Inflammatory macrophage treated with lipopolysaccharide for 4 hours (primary cell): ENCODE measurements around the gene AKAP17A.
A peak's percentile ranks its signal among the peaks of the same experiment; 100 is the strongest.

ENCODE experiments used
- DNase-seq: peaks from one replicate; pipeline ENCODE4 v3.0.0-alpha.2; 2020

AKAP17A gene

GRCh38 chrX:1584237-1585011, 7.0 kb upstream of the AKAP17A start:
- DNase-seq = no peak

GRCh38 chrX:1587161-1587560, 4.2 kb upstream of the AKAP17A start:
- no peak for DNase-seq

DNA sequence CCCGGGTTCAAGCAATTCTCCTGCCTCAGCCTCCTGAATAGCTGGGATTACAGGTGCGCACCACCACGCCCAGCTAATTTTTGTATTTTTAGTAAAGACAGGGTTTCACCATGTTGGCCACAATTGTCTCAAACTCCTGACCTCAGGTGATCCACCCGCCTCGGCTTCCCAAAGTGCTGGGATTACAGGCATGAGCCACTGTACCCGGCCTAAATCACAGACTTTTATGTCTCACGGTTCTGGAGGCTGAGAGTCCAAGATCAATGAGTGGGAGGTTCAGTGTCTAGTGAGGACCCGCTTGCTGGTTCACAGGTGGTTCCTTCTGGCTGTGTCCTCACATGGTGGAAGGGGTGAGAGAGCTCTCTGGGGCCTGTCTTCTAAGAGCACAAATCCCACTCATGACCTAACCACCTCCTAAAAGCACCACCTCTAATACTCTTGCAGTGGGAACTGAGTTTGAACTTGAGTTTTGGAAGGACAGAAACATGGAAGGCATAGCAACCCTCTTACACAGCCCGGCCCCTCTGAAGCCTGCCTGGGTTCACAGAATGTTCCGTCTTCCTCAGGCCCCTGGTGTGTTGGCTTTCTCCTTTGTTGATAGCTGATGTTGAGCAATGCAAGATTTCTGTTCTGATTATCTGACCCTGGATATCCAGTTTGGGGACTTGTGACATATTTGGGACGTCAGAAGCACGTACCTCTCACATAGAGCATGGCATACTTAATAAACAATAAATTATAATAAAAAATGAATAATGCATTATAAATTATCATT, 1.9 kb upstream of the AKAP17A start:
- DNase-seq = no peak

DNA sequence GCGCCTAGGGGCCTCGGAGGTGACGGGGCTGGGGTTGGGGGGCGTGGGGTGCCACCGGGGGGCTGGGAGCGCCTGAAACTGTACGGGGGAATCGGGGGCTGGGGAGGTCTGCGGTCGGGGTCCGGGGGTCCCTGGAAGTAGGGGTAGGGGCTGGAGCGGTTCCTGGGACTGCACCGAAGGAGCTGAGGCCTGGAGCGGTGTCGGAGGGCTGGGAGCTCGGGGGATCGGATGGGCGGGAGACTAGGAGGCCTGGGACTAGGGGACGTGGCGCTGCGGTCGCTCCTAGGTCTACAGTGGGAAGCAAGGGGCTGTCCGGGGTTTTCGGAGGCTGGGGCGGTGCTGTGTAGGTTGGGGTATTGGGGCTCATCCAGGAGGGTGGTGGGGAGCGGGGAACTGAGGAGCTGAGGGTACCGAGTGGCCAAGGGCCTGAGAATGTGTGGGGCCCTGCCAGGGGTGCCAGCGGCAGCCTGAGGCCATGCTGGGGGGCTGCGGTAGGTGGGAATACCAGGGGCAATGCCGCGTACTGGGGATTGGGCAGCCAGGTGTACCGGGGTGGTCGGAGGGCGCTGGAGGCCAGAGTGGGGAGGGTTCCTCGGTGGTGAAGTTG, 562 bp downstream of the AKAP17A start:
- peak; percentile 15 for DNase-seq

GRCh38 chrX:1592470-1593142, 1.2 kb downstream of the AKAP17A start:
- DNase-seq = peak; percentile 48

DNA sequence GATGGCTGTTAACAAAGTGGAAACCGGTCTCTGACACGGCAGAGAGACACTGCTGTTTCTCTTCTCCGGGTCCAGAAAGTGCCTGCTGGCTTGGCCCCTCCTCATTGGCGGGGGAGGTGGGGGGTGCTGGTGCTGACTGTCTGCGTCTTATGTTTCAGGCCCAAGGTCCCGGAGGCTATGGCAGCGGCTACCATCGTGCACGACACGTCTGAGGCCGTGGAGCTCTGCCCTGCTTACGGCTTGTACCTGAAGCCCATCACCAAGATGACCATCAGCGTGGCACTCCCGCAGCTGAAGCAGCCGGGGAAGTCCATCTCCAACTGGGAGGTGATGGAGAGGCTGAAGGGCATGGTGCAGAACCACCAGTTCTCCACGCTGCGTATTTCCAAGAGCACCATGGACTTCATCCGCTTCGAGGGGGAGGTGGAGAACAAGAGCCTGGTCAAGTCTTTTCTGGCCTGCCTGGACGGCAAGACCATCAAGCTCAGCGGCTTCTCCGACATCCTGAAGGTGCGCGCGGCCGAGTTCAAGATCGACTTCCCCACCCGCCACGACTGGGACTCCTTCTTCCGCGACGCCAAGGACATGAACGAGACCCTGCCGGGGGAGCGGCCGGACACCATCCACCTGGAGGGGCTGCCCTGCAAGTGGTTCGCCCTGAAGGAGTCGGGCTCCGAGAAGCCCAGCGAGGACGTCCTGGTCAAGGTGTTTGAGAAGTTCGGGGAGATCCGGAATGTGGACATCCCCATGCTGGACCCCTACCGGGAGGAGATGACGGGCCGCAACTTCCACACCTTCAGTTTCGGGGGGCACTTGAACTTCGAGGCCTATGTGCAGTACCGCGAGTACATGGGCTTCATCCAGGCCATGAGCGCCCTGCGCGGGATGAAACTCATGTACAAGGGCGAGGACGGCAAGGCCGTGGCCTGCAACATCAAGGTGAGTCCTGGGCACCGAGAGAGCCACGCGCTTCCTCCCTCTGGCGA, 2.2 kb downstream of the AKAP17A start:
- no peak for DNase-seq

DNA sequence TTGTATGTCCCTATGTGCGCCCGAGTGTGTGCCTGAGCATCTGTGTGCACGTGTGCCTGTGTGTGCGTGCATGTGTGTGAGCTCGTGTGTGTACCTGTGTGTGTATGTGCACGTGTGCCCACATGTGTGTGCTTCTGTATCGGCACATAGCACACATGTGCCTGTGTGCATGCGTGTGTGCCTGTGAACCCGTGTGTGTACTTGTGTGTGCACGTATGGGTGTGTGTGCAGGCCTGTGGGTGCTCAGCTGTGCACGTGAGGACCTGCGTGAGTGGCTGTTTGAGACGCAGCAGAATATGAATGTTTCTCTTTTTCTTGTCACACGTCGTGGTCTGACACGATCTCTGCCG, 4.3 kb downstream of the AKAP17A start:
- DNase-seq = no peak

DNA sequence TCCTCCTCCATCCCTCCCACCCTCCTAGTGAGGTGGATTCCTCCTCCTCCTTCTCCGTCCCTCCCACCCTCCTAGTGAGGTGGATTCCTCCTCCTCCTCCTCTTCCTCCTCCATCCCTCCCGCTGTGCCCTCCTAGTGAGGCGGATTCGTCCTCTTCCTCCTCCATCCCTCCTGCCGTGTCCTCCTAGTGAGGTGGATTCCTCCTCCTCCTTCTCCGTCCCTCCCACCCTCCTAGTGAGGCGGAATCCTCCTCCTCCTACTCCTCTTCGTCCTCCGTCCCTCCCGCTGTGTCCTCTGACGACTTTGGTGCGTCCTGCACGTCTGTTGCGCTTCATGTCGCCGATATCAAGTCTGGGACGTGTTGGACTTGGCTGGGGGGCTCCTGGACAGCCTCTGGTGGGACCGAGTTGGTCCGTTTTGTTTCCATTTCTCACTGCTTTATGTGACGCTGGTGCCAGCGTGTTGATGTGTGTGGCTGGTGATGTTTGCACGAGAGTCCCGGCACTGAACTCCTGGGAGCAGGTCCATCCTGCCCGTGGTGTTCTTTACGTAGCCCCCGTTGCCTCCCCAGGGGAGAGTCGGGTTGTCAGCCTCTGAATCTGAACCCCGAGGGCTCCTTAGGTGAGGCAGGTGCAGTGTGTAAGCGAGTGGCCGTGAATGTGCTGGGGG, 5.4 kb downstream of the AKAP17A start:
- DNase-seq = no peak

- DNase-seq = no peak
Measured at GRCh38 chrX:1597345-1598020, 6.1 kb downstream of the AKAP17A start.

DNA sequence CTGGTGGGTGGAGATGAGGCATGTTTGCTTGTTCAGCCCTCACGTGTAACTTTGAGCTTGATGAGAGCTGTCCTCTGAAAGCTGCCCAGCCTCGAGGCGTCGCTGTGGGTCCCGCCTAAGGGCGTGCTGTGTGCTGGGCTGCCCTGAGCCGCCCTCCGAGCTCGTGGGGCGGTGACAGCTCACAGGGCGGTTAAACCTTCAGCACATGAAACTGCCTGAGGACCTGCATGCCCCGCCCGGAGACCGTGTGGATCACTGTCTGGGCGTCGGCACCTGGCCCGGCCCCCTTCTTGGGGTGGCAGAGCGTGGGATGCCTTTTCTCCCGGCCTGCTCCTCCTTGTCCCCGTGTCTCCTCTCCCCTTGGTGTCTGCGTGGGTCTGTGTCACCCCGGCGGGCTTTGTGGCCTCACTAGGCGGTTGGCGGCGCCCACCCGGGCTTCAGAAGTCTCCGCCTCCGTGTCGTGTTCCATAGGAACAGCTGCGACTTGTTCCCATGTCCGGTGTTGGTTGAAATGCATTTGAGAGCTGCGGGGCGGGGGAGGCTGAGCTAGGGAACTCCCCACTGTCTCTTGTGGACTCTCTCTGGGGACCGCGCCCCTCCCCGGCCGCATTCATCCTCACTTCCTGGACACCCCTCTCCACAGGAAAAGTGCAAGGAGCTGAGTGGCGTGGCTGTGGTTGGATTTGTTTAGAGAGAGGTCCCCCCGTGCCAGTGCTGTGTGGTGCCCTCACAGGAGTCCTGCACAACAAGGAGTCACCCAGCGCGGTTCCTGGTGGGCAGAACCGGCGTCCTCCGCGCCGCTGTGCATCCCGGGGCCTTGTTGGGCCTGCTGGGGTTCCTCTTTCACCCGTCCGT, 6.8 kb downstream of the AKAP17A start:
- no peak for DNase-seq

DNA sequence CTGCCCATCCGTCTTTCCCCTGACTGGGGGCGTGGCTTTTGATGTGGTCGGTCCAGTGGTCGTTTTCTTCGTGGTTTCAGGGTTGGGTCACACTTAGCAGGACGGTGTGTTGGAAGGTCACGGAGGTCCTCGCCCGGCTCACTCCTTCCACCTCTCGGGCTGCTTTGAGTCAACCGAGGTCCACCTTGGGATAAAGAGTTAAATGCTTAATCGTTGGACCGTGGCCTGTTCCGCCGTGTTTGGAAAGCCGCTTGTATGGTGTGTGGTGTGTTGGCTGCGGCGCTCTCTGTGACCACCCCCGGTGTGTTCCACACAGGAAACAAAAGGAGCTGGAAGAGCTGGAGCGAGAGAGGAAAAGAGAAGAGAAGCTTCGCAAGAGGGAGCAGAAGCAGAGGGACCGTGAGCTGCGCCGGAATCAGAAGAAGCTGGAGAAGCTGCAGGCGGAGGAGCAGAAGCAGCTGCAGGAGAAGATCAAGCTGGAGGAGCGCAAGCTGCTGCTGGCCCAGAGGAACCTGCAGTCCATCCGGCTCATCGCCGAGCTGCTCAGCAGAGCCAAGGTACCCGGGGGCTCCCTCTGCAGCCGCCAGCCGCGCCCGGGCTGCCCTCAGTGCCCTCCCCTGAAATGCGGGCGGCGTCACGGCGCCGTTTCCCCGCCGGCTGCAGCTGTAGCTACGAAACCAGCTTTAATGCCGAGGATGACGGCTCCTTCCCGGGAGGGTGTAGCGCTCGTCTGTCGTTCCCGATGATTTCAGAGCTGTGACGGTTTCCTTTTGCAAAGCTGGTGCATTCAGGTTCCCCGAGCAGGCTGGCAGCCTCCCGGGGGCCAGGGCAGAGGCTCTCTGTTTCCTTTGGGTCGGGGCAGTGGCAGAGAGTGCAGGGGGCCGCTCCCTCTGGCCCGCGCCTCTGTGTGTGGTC, 7.7 kb downstream of the AKAP17A start:
- DNase-seq = no peak

GRCh38 chrX:1599791-1600405, 8.5 kb downstream of the AKAP17A start:
- DNase-seq = no peak

- DNase-seq = no peak
Measured at GRCh38 chrX:1600406-1601050, 9.1 kb downstream of the AKAP17A start.

DNA sequence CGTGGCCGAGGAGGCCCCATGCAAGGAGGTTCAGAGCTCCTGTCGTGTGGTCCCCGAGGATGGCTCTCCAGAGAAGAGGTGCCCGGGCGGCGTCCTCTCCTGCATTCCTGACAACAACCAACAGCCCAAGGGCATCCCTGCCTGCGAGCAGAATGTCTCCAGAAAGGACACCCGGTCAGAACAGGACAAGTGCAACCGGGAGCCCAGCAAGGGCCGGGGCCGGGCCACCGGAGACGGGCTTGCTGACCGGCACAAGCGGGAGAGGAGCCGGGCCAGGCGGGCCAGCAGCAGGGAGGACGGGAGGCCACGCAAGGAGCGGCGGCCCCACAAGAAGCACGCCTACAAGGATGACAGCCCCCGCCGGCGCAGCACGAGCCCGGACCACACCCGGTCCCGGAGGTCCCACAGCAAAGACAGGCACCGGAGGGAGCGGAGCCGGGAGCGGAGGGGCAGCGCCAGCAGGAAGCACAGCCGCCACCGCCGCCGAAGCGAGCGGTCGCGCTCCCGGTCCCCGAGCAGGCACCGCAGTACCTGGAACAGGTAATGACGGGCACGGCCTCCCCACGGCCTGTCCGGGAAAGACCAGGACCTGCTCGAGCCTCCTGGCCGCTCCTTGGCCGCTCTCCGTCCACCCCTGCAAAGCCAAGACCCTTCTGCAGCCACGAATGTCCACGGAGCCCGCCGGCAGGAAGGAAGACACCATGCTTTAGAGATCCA, 9.8 kb downstream of the AKAP17A start:
- DNase-seq = no peak

DNA sequence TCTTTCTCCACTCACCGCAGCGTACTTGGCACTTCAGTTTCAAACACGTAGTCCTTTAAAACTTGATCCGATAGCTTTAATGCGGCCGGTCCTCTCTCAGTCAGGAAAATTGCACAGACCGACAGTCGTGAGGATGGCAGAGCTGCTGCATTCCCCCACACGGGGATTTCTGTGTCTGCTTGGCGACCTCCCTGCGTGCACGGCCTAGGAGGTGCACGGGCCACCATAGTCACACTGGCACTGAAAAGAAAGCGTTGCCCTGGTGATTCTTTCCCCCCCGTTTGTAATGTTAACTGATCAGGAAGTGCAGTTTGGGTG, 10.3 kb downstream of the AKAP17A start:
- no peak for DNase-seq

DNA sequence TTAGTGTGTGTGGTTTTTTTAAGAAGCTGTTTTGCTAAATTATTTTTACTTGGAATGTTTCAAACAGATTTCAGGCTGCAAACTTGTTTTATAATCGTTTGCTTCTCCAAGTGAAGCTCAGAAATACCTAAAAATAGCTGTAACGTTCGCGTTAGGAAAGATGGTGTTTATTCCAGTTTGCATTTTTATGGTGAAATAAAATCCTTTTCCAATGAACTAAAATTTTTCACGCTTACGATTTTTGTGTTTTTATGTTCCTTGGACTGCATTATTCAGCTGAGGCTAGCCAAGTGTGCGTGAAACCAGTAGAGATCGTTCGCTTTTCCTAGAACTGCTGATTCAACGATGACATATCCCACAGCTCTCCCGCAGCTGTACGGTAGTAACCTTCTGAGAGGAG, 10.9 kb downstream of the AKAP17A start:
- DNase-seq = no peak

DNA sequence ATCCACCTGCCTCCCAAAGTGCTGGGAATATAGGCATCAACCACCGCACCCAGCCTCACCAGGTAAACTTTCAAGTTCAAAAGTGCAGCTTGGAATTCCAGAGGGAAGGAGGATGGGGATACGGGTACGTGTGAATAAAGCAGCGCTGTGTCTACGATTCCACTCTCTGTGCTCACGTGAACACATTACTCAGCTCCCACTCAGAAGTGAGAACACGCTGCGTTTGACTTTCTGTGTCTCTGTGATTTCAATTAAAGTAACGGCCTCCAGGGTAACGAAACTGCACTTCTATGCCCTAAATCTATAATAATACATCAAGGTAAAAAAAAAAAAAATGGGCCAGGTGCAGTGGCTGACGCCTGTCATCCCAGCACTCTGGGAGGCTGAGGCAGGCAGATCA, 15.1 kb downstream of the AKAP17A start:
- no peak for DNase-seq
